Lower leg skin (tissue), 3 donors: ENCODE results near the gene ZBTB40.

Experiments used
- POLR2A ChIP-seq, 2 donors: fragments of 450-650 bp; IDR thresholded peaks; one replicate each; pipeline ENCODE4 v1.6.1; 2016 to 2017; ENCODE audit warnings: antibody characterized with exemption in 2 of 2, mild to moderate bottlenecking in 1 of 2, moderate library complexity in 1 of 2
- TF ChIP-seq, protein P1 (sequence below), 3 donors: fragments of 450-650 bp; IDR thresholded peaks; one replicate each; pipeline ENCODE4 v1.5.1; 2016; ENCODE audit warnings: antibody characterized with exemption in 3 of 3, mild to moderate bottlenecking in 3 of 3, moderate library complexity in 2 of 3

GRCh38 chr1:22518379-22518778 is 66.7 kb downstream of the ZBTB40 start:
- TF ChIP-seq, protein P1, sequence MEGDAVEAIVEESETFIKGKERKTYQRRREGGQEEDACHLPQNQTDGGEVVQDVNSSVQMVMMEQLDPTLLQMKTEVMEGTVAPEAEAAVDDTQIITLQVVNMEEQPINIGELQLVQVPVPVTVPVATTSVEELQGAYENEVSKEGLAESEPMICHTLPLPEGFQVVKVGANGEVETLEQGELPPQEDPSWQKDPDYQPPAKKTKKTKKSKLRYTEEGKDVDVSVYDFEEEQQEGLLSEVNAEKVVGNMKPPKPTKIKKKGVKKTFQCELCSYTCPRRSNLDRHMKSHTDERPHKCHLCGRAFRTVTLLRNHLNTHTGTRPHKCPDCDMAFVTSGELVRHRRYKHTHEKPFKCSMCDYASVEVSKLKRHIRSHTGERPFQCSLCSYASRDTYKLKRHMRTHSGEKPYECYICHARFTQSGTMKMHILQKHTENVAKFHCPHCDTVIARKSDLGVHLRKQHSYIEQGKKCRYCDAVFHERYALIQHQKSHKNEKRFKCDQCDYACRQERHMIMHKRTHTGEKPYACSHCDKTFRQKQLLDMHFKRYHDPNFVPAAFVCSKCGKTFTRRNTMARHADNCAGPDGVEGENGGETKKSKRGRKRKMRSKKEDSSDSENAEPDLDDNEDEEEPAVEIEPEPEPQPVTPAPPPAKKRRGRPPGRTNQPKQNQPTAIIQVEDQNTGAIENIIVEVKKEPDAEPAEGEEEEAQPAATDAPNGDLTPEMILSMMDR (IDR thresholded peaks at IDR 0.05) = no peak
- no peak for TF ChIP-seq POLR2A (IDR thresholded peaks at IDR 0.05)
